ENCODE results near the gene FLT3.

The FLT3 gene

DNA sequence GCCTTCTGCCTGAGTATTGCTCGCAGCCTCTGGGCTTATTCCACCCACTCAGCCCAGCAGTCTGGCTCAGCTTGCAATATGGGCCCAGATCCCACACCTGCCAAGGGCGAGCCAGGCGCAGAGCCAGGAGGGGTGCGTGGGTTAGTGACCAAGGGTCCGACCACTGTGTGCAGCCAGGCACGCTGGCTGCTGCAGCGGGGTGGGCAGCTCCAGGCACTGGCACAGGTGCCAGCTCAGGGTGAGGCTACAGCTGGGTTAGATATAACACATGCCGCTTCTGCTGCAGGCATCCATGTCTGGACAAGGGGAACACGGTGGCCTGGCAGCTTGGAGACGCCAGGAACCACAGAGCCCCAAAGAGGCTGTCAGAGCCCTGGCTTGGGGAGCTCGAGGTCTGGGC lies 99.3 kb downstream of the FLT3 start:
- no peak for DNase-seq

DNA sequence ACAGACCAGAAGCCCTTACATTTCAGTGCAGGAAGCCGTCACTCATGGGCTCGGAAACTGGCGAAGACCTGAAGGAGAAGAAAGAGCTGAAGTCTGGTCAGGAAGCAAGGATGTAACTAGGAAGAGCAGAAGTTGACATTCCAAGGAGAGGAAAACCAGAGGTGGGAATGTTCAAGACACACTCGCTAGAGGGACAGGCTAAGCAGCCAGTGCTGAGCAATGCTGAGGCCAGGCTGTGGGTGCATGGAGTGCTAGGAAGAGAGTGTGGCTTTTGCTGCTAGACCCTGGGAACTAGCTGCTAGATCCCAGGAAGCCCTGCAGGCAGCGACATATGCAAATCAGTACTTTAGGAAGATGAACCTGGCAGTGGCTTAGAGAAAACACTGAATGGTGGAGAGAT lies 99.8 kb downstream of the FLT3 start:
- no peak for DNase-seq

DNA sequence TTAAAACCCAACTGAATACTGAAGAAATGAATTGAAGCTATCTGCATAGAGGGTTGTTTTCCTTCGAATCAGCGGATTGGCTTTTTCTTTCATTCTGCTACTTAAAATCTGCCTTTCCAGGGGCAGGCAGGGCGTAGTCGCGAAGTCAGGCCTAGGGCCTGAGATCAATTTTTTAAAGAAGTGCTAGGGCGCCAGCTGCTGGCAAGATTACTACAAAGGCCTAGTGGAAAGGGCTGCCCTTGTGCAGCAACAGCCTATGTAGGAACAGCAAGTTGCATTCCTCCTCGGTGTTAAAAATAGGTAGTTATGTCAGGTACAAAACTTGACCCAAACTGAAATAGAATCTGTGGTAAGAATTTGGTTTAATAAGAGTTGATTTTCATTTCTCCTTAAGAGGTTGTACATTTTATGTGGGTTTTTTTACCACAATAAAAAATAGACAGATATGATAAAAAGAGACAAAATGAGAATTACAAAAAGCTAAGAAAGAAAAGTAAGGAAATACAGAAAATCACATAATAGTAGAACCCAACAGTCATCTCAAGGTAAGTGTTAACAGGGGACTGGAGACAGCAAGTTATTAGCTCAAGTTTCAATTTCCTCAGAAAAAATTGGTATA lies 102.4 kb downstream of the FLT3 start:
- DNase-seq = no peak

DNA sequence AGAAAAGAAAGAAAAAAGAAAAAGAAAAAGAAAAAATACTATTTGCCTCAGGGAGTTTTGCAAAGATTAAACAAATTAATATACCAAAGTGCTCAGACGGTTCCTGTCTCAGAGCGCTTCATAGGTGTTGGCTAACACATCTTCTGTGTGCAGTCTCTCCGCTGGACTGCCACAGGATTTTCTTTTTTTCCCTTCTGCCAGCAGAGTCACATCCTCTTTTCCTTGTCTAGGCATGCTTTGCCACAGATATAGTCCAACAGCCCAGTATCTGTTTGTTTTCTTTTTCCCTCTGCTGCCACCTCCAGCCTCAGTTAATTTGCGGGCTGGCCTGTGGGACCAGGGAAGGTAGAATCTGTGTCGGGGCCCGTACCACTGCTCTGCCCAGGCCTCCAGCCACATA lies 108.5 kb downstream of the FLT3 start:
- no peak for DNase-seq

- DNase-seq = no peak
Observed at GRCh38 chr13:27988520-27988919, 111.9 kb downstream of the FLT3 start, which contains the start of gene URAD. Gene URAD (minus strand): TSS chr13:27988693. CDS start chr13:27988637, 56 bp downstream.

DNA sequence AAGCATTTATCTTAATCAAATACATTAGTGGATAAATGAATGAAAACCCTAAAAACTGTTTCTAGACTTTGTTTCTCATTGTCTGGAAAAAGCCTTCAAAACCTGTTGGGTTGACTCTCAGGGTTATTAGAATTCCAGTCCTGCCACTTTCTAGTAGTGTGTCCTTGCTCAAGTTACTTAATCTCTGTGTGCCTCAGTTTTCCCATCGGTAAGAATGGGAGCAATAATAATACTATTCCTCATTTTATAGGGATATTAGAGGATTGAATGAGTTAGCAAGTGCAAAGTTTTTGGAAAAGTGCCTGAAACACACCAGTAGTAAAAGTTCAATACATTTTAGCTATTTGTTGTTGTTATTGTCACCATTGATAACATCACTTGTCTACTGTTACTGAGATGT lies 114.8 kb downstream of the FLT3 start:
- DNase-seq = no peak

GRCh38 chr13:27982361-27982760 lies 118.0 kb downstream of the FLT3 start:
- DNase-seq = no peak

DNA sequence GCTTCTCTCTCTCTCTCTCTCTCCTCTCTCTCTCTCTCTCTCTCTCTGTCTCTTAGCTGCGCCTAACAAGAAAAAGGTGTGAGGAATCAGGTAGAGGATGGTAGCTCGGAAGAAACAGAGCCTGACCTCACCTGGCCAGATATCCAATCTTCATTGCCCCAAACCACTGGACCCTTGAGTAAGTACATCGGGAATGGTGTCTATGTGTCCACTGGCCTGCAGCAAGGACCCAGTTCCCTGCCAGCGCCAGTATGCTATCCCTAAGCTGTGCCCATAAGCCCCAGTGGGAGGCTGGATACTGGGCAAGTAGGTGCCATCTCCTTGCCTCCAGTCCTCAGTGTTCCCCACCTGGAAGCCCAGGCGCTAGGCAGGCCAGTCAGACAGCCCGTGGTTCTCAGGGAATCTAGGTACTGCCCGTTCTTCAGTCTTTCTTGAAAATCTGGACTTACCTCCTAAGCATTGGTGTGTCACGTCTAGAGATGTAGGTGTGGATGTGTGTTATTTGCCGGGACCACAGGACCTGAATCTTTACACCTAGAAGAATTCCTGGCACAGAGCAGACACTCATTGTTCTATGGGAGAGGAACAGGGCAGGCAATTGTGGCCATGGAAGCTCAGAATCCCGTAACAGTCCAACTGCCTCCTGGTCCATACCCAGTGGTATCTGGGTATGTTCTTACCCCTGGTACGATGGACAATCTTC lies 119.2 kb downstream of the FLT3 start:
- no peak for DNase-seq

DNA sequence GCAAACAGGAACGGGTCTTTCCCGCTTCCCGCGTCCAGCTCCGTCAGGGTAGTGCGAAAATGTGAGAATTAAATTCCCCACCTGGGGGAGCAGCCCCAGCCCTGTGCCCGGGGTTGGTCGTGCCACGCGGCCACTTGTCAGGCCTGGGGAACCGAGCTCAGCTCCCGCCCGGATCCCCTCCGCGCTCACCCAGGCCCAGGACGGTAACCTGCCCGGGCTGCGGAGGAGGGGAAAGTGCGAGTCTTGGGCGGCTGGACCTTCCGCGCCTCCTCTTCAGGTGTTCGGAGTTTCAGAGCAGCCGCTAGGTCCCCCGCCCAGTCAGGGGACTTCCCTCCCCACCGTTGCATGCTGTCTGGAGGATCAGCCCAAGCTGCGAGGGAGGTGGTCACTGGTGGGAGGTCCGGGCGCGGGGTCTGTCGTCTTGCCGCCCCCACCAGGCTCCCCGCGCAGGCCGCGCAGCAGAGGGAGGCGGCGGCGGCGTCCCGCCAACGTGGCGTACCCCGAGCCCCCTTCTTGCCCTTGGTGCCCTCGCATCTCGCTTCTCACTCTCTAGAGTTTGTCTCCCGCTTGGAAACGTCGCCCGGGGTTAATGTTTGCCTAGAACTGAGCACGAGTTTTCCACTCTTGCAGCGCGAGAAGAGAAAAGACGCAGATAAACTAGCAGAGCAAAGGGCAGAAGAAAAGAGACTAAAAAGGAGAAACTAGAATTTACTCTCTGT lies 119.9 kb downstream of the FLT3 start:
- no peak for DNase-seq

DNA sequence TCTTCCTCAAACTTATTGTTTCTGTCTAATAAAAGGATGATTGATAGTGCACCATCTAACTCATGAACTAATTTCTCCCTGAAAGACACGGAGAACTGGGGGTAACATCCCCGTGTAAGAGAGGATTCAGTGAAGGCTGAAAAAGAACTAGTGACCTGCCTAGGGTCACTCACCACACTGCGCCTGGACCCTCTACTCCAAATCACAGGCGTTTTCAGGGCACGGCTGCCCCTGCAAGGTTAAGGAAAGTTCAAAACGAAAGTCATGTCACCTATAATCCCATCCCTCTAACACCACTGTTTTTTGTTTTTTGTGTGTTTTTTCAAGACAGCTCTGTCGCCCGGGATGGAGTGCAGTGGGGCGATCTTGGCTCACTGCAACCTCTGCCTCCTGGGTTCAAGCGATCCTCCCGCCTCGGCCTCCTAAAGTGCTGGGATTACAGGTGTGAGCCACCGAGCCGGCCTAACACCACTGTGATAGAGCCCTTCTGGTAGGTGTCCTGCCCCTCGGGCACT lies 120.6 kb downstream of the FLT3 start:
- DNase-seq = no peak

DNA sequence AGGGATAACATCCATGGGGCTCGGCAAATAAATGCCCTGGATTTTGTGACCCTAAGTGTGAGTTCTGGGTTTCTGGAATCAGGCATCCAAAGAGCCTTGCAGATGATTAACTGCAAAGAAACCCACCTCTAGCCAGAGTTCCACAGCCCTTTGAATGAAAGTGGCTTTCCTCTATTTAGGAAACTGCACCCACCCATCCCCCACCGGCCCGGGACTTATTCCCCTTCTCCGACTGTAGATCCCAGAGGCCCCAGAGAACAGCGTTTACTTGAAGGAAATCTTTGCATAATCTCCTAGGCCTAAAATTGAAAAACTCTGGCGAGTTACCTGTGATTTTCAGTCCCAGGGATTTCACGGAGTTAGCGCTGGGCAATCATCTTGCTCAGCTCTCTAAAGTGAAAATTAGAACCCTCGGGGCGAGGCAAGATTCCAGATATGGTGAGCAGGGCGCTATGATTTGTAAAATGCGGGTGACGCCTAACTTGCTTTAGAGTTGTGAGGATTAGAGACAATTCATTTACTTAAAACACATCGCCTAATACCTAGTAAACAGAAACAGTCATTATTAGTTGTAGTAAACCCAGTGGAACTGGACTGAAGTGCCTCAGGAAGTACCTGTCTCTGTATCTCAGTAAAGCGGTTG lies 121.3 kb downstream of the FLT3 start:
- no peak for DNase-seq

DNA sequence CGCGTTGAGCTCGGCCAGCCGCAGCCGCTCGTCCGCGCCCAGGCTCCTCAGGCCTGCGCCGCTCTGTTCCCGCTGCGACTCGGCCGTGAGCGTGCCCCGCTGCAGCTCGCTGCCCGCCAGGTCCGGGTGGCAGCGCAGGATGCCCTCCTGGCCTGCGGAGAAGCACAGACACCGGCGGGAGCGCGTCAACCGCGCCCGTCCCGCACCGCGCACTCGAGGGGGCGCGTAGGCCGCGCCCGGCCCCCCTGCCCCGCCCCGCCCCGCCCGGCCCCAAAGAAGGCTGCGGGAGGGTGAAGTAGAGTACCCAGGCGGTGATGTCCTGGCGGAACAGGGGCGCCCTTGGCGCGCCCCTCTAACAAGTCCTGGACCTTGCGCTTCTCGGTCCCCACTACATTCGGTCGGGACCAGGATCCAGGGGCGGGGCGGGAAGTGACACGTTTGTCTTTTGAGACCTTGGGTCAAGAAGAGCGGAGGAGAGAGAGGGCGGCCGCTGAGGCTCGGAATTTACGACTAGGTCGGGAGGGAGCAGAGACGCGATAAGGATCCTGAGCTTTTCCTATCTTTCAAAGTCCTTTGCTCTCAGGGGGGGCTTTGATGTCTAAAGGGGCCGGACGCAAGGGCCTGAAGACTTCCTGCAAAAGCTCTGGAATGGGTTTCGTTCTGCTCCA lies 121.9 kb downstream of the FLT3 start:
- DNase-seq = no peak

DNA sequence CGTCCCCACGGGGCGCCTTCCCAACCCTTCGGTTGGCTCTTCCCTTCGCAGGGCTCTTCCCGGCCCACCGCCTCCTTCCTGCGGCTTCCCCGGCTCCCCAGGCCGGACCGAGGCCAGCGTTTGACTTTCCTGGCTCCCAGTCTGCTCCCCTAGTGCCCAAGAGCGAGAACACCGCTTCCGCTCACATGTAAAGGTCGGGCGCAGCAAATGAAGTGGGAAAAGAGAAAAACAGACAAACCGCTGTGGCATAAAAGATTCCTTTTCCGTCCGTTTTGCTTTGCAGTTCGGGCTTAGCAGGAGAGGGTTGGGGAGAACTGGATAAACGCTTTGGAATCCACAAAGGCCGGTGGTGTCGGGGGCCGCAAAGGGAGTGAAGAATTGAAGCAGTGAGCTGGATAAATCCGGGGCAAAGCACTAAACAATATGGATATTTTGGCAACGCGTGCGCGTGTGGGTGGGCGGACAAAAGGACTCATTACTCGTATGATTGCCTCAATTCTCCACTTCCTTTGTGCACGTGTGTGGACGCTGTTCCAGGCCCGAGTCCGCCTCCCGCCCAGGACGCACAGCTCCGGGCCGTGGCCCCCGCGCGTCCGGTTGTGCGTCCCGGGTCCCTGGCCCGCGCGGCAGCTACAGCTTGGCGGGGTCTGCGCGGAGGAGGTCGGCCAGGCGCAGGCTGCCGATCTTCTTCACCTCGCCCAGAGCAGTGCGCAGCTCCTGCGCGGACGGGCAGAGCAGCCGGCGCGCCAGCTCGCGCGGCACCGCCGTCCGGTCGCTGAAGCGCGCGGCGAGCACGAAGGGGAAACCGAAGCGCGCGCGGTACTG lies 122.7 kb downstream of the FLT3 start:
- no peak for DNase-seq

- DNase-seq = no peak
Observed at GRCh38 chr13:27976362-27977091, 123.8 kb downstream of the FLT3 start.

DNA sequence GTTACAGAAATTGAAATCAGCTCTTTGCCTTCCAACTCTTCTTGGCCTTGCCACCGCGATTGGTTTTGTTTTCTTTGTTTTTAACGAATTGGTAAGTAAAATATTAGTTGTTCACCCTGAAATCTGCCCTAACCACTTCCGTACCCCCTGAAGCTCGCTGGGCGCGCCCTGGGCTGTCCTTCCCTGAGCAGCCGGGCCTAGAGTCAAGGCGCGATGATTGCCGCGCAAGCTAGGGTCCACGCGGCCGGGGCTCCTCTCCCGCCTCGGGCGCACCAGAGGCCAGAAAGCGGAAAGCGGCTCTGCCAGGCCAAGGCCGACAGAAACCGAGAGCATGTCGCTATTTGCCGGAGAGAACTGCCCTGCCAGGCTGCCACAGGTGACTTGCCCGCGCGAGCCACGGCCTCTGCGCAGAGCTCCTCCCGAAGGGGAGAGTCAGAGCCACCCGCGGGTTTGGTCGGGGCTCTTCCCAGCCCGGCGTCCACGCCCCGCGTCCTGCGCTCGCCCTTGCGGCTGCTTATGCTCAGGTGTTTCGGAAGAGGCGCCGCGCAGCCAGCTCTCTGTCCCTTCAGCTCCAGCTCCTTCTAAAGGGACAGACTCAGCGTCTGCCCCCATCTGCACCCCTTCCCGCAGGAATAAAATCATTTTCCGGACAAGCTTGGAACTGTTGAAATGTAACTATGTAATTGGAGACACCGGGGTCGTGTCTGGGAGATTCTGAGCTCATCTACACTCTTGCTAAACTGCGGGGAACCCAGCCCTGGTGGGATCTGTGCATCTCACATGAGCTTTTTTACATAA lies 124.6 kb downstream of the FLT3 start:
- no peak for DNase-seq

DNA sequence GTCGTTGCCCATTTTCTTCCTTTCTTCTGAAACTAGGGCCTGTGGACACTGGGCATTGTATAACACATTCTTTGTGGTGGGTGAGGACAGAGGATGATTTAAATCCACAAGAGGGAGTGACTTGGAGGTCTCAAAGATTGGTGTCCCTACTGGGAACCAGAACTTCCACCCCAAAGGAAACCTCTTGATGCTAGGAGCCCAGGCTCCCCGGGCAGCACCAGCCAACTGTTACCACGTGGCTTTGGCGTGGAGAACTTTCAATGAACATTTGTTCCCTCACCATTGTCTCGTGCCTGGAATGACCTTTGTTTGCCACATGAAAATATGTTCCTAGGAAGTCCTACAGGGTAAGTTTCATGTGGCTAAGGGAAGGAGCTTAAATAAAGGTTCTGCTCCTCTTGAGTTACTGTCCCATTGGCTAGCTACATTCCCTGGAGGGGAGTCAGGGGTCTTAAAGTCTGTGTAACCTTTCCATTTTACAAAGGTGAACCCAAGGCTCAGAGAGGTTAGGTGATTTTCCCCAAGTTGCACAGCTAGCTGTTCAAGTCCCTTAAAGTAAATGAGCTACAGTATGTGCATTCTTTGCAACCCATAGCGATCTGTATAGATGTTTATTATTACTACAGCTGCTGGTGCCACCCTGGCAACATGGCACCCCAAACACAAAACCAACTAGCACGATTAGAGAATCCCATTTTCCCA lies 126.3 kb downstream of the FLT3 start:
- no peak for DNase-seq

GRCh38 chr13:27973291-27973690 lies 127.1 kb downstream of the FLT3 start:
- no peak for DNase-seq

DNA sequence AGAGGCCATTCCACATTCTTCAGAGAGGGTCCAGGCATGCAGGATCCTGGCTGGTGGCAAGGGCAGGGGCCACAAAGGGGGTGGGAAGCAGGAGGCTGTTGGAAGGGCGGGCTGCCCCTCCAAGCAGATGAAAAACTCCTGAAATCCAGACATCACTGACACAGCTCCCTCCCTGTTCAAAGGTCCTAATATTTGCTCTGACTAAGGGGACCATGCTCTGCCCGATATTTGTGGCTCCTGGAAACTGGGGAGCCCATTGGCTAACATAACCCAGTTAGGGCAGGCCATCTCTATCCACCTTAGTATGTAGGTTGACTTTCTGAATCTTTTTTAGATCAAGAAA lies 127.9 kb downstream of the FLT3 start:
- no peak for DNase-seq

- DNase-seq = no peak
Observed at GRCh38 chr13:27971776-27972477, 128.4 kb downstream of the FLT3 start.

All from NCI-H187 (cell line).